GM18870 (cell line): ENCODE measurements around the gene PBRM1.
A peak's percentile ranks its signal among the peaks of the same experiment; 100 is the strongest.
"Not testable (repeated sequence)": the region's sequence is repeated elsewhere in the genome, so short reads cannot be mapped to it uniquely, and the experiment has no call there.

Experiments used
- ATAC-seq: cut with Tn5 transposase; IDR thresholded peaks from one replicate; pipeline ENCODE4 v1.9.1; 2021; ENCODE audit warnings: moderate library complexity; ENCODE audit not compliant: unreplicated experiment

The PBRM1 gene

DNA sequence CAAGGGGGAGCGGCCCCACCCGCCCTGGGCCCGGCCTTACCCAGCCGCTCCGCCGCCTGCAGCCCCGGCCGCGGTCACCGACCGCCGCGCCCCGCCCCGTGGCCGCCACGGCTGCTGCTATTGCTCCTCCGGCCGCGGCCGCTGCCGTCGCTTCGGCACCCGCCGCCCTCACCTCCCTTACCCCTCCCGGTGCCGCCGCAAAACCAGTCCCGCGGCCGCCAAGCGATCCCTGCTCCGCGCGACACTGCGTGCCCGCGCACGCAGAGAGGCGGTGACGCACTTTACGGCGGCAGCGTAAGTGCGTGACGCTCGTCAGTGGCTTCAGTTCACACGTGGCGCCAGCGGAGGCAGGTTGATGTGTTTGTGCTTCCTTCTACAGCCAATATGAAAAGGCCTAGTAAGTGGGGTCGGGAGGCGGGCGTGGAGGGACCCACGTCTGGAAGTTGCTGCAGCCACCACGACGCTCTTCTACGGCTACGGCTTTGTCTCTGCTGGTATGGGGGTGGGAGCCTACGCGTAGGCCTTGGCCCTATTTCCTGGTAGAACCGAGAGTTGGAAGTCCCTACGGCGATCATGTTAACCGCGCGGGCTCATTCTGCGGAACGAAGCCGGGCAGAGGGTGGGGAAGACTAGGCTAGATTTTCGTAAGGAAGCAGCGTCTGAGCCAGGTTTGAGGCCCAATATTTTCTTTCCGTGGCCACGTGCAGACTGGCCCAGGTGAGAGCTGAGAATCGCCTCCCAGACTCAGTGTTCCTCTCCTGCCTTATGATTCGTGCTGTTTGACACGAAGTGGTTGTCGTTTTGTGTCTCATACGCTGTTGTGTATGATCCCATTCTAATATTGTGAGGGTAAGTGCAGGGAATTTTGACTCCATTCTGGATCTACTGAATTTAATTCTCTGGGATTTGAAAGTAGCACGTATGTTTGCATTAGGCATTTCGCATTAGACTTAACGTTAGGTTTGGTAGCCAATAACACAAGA is at the start of gene PBRM1, which contains the start of gene GNL3:
Gene PBRM1, minus strand, starts transcription at position 205 of the 983 bp plus-strand sequence.
Gene GNL3, plus strand, starts transcription at position 324 of the 983 bp plus-strand sequence. Its CDS starts 61 bp downstream, at position 385.
- peak; percentile 63 for ATAC-seq

GRCh38 chr3:52733256-52733891 is 47.7 kb upstream of the PBRM1 start:
- ATAC-seq = no peak

GRCh38 chr3:52731590-52731989 is 45.9 kb upstream of the PBRM1 start:
- no peak for ATAC-seq

- ATAC-seq = no peak
Observed at GRCh38 chr3:52730681-52731080, 45.0 kb upstream of the PBRM1 start.

- ATAC-seq = not testable (repeated sequence)
Observed at GRCh38 chr3:52728753-52729152, 43.0 kb upstream of the PBRM1 start.

GRCh38 chr3:52724511-52724910 is 38.8 kb upstream of the PBRM1 start:
- no peak for ATAC-seq

GRCh38 chr3:52723935-52724334 is 38.2 kb upstream of the PBRM1 start:
- ATAC-seq = no peak

GRCh38 chr3:52722491-52722890 is 36.8 kb upstream of the PBRM1 start:
- no peak for ATAC-seq

GRCh38 chr3:52721730-52722008 is 36.0 kb upstream of the PBRM1 start:
- no peak for ATAC-seq

- no peak for ATAC-seq
Observed at GRCh38 chr3:52721002-52721729, 35.5 kb upstream of the PBRM1 start.

- ATAC-seq = no peak
Observed at GRCh38 chr3:52719618-52720017, 33.9 kb upstream of the PBRM1 start.

DNA sequence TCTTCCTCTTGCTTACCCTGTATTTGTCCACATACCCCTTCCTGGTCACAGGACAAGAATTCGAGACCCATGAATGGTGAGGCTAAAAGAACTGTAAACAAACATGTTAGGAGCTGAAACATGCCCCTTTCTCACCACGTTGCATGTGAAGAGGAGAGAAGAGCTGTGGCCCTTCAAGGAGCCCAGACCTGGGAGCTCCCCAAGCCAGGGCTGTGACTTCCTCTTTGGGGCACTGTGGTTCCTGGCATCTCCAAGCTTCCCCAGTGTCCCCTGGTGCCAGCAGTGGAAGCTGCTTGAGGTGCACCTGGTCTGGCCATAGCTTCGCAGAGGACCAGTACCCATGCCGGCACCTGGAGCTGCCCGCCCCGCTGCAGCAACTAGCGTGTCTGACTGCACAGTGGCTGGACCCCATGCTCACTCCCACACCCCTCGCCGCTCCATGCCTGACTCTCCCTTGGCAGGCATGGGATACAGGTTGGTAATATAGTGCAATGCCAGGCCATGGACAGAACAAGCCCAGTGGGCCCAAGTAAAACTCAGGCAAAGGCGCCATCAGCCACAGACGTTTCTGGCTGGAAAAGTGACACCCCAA is 30.1 kb upstream of the PBRM1 start:
- no peak for ATAC-seq

DNA sequence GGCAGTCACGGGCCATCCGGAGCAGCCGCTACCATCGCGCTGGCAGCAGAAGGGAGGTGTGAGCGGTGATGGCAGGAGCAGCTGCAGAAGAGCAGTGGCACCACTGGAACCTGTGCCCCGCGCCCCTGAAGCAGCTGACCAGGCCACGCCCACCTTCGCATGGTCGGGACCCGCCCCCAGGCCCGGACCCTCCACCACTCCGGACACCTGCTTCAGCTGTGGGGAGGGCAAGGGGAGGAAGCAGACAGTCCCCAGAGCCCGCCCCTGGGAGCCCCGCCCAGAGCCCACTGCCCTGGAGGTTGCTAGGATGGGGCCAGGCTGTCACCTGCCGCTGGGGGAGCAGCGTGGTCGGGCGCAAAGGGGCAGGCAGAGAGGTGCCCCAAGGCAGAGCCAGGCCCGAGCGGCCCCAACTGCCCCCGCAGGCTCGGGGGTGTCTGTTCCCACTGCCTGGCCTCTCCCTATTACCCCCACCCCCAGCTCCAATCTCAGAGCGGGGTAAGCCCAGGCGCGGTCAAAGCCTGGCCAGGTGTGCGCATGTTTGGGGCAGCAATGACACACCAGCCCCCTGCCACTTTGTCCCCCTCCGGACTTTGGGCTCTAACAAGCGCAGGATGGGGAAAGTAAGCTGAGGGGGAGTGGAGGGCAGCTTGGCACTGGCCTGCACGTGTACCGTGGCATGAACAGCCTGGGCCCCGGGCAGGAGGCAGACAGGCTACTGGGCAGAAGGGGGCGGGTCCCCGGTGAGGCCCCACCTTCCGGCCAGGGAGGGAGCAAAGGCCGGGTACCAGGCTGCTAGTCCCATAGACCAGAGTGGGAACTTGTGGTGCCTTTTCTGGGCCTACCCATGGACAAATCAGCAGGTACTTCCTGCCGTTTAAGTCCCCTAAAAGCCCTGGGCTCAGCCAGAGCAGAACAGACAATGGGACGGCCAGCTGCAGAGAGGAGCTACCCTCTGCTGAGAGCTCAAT is 28.9 kb upstream of the PBRM1 start:
- ATAC-seq = no peak

GRCh38 chr3:52712291-52713212 is 26.8 kb upstream of the PBRM1 start:
- ATAC-seq = no peak

- no peak for ATAC-seq
Observed at GRCh38 chr3:52710512-52710911, 24.8 kb upstream of the PBRM1 start.

DNA sequence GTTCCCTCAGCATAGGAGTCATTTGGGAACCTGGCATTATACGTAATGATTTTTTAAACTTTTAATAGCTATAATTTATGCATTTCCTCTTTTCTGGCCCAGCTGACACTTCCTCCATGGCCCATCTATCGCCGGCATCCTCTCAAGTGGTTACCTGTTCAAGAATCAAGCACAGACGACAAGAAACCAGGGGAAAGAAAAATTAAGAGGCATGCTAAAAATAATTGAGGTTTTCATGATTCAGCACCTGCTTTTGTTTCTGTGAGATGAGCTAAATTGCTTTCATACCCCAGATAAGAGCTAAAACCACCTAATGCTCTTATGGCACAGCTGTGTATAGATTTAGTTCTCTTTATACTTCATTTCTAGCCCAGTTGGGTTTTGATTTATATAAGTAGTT is 21.9 kb upstream of the PBRM1 start:
- no peak for ATAC-seq

DNA sequence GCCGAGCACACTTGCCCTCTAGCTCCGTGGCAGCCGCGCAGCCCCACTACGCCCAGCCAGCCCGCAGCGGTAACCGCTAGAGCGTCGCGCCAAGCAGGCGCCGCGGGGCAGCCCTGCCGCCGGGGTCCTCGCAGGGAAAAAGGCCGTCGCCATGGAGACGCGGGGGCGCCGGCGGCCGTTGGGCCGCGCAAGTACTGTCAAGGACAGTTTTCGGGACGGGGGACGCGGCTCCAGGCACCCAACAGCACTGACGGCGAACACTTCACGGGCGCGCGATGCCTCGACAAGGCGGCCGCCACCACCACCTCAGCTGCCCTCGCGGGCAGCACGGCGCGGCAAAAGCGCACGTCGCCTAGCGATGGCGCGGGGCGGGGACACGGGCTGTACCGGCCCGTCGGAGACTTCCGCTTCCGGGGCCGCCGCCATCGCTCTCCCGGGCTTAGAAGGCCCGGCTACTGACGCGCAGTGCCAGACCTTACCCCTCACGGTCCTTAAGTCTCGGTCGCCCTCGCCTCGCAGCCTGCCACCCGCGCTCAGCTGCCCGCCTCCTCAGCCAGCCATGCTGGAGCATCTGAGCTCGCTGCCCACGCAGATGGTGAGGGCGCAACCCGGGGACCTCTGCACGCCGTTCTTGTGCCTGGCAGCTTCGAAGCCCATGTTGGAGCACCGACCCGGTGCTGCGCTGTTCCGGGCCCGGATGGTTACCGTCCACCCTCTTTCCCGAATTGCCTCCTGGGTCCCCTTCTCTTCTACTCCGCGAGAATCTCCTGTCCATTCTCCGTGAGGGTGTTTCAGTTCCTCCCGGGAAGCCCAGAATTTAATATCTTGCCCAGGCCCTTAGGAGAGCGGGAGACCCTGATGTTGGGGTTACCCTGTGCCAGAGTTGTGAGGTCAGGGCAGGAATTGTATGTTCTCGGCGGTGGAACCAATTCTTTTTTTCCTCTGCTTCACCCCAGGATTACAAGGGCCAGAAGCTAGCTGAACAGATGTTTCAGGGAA is 20.3 kb upstream of the PBRM1 start, which contains the start of the genes GLT8D1 and SPCS1:
Gene GLT8D1, minus strand, starts transcription at position 104 of the 999 bp plus-strand sequence. CDS start 5,331 bp downstream, outside the sequence.
Gene SPCS1, plus strand, starts transcription at position 419 of the 999 bp plus-strand sequence. Its CDS starts 141 bp downstream, at position 560.
- peak; percentile 42 for ATAC-seq

- peak; percentile 18 for ATAC-seq
Observed at GRCh38 chr3:52705438-52705687, 19.6 kb upstream of the PBRM1 start.
